KOPT-K1 (cell line): ENCODE results near the gene OLFML1.

Source experiments
- H3K27ac ChIP-seq: fragments of 200-600 bp; sonication (generic); 2 replicates; pipeline ENCODE4 v1.5.1; 2016; ENCODE audit warnings: antibody characterized with exemption, mild to moderate bottlenecking, low read depth, low read length; ENCODE audit not compliant: poor library complexity, severe bottlenecking
- H3K36me3 ChIP-seq: fragments of 200-600 bp; sonication (generic); 2 replicates; pipeline ENCODE4 v1.5.1; 2017; ENCODE audit warnings: antibody characterized with exemption, mild to moderate bottlenecking, low read length, moderate library complexity; ENCODE audit not compliant: insufficient read depth
- H3K9me3 ChIP-seq: fragments of 200-600 bp; sonication (generic); 2 replicates; pipeline ENCODE4 v1.5.1; 2017; ENCODE audit warnings: antibody characterized with exemption, low read length, mild to moderate bottlenecking; ENCODE audit not compliant: insufficient read depth, poor library complexity, severe bottlenecking

Gene OLFML1

DNA sequence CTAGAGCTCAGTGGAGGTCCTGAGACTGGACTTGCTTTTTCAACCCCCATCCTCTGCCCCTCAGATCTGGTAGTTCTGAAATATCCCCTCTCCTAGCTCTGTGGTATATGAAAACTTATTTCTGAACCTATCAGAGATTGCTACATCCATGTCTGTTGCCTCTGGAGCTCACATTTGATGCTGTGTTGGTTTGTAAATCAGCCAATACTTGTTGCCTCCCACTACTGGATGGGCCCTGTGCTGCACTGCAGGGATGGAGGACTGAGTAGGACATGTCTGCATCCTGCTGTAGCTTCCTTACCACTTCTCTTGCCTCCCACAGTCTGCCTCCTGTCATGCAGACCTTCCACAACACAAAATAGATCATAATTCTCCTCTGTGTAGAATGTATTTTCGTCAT is 5.2 kb downstream of the OLFML1 start:
- no peaks in the 10 kb centered on the region for H3K36me3 ChIP-seq
- H3K27ac ChIP-seq: no peak overlapping the region
- no peaks in the 10 kb centered on the region for H3K9me3 ChIP-seq

DNA sequence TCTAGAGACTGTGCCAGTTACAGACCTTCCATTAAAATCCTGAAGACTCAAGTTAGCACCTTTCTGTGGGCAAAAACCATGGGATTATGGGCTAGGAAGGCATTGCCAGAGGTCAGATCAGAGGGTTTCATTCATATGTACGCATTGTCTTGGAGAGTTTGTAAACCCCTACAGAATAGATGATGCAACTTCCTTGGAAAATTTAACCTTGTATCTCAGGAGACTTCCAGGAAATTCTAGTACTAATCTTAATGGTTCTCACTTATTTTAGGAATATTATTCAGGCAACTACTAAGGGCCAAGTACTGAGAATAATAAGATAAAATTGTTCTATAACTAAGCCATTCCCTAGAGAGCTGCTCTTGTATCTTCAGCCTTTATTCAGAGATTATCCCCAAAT is 6.9 kb downstream of the OLFML1 start:
- Histone ChIP-seq H3K27ac (no peak overlapping the region), H3K36me3 (no peaks in the 10 kb centered on the region), H3K9me3 (no peaks in the 10 kb centered on the region)

DNA sequence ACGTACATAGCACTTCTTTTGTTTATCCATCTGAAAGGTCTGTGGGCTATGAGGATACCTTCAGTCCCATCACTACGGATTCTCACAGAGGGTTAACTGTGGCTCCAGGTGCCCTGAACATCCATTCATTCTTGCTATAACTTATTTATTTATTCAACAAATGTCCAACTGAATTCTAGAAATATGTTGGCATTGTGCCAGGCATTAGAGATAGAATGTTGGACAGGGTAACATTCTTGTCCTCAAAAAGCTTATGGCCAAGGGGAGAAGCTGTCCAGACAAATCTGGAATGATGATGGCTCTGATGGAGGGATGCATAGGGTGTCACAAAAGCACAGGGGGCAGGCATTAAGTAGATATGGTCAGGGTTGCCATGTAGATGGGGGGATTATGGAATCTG is 8.4 kb downstream of the OLFML1 start:
- no peaks in the 10 kb centered on the region for H3K36me3 ChIP-seq
- H3K27ac ChIP-seq: no peak overlapping the region
- H3K9me3 ChIP-seq: no peaks in the 10 kb centered on the region

DNA sequence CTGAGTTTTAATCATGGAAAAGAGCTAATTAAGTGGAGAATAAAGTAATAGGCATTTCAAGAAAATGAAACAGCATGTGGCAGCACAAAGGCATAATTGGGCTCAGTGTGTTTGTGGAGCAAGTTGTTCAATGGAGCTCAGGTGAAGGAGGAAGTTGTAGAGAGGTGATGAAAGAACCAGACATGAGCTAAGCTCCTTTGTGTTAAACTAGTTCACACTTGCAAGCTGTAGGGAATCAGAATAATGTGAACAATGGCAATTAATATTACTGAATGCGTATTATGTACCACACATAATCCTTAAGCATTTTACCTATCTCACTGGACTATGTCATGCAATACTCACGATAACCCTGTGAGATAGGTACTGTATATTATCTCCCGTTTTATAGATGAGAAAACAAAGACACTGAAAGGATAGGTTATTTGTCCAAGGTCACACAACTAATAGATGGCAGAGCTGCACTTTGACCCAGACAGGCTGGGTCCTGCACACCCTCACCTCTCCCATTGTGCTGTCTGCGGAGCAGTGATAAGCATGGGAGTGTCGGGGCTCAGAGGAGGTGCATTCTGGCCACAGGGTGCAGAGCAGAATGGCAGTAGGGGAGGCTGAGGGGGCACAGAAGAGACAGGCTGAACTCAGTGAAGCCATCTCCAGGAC is 8.9 kb downstream of the OLFML1 start:
- no peak overlapping the region for H3K27ac ChIP-seq
- no peaks in the 10 kb centered on the region for H3K36me3 ChIP-seq
- no peaks in the 10 kb centered on the region for H3K9me3 ChIP-seq

DNA sequence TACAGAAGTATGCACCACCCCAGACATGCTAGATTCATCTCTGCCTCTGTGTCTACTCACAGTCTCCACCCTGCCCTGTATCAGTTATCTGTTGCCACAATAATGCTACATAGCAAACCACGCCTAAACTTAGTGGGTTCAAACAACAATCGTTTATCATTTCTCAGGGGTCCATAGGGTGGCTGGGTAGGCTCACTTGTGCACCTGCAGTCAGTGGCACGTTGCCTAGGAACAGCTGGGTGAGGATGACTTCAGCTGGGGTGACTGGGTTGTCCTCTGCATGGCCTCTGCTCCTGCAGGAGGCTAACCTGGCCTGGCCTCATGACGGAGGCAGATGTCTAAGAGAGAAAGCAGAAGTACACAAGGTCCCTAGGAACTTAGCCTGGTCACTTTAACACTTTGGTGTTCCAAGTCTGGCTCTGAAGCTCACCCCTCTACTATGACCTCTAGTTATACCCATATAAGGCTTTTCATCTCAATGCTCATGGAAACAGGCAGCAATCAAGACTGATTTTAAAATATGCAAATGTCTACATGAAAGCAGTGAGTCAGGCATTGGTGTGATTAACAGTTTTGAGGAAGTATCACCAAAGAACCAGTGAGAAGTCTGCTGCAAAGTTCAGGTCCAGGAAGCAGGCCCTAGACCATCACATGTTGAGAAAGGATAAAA is 10.7 kb downstream of the OLFML1 start:
- Histone ChIP-seq H3K36me3 (no peaks in the 10 kb centered on the region), H3K9me3 (no peaks in the 10 kb centered on the region), H3K27ac (no peak overlapping the region)

DNA sequence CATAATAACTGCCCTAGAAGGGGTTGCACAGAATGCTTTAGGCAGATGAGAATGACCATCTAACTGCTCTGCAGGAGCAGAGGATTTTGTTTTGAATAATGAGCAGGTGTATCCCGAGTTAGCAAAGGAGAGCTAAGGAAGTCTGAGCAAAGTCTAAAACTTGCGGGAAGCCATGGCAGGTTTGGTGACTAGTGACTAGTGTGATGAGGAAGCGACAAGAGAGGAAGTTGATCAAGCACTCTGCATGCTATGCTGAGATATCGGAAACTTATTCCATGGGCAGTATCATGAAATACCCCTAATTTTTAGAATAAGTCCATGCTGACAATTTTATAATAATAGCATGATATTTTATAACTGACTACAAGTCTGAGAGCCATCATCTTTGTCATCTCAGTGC is 12.9 kb downstream of the OLFML1 start:
- Histone ChIP-seq H3K36me3 (no peaks in the 10 kb centered on the region), H3K27ac (no peak overlapping the region), H3K9me3 (no peaks in the 10 kb centered on the region)

DNA sequence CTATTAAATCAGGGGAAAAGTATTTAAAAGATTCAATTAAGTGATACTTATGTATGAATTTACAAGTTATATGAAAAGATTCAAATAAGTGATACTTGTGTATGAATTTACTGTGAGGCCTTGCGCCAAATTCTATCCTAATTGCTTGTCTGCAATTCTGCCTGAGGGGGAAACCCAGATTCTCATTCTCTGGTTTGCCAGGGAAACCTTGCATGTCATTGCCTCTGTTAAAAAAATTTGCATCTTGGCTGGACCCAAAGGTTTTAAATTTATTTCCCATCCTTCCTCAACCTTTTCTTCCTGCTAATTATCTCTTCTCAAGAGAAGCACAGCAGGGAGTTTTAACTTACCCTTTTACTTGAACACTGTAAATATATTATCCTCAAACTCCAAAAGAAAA is 13.8 kb downstream of the OLFML1 start:
- H3K36me3 ChIP-seq: no peaks in the 10 kb centered on the region
- no peak overlapping the region for H3K27ac ChIP-seq
- H3K9me3 ChIP-seq: no peaks in the 10 kb centered on the region

DNA sequence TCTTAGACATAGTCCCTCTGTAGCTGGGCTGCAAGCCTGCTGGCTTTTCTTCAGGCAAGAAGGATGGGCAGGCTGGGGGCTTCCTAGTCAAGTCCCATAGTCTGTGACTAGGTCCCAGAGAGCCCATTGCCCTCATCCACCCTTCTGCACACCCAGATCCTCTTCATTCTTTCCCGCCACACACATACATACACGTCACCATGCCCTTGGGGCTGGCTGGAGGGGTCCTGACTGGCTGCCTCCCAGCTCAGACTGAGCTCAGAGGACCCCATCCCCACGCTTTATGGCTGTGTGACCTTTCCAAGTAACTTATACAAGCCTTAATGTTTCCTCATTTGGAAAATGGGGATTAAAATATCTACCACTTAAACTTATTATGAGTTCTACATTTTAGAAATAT is 14.9 kb downstream of the OLFML1 start:
- Histone ChIP-seq H3K9me3 (no peaks in the 10 kb centered on the region), H3K36me3 (no peaks in the 10 kb centered on the region), H3K27ac (no peak overlapping the region)

DNA sequence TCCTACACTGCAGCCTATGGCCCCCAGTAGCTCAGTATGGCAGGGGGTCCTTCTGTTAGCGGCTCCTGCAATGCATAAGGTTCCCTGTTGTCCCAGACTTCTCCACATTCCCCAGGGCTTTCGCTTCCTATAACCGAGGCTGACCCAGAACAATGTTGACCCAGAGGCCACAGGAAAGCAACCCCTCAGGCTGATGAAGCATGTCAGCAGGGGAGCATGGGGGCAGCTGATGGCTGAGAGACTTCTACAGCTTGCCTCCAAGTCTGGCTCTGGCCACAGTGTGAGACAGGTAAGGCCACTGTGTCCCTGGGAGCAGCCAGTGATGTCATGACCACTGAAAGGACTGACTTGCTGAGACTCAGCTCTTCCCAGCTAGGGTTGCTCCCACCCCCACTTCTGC is 15.9 kb downstream of the OLFML1 start:
- Histone ChIP-seq H3K27ac (no peak overlapping the region), H3K9me3 (no peaks in the 10 kb centered on the region), H3K36me3 (no peaks in the 10 kb centered on the region)

DNA sequence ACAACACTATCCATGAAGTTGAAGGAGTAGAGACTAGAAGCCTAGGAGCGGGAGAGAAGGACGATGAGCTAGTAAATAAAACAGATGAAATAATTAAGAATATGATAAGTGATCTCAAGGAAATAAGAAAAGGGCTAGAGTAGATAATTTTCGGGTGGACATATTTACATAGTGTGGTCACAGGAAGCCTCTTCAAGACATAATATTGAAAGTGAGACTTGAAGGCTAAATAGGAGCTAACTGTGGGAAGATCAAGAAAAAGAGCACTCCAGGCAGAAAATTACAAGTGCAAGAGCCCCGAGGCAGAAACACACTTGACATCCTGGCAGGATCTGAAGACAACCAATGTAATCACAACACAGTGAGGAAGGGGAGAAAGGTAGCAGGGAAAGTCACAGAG is 16.6 kb downstream of the OLFML1 start:
- no peaks in the 10 kb centered on the region for H3K36me3 ChIP-seq
- H3K9me3 ChIP-seq: no peaks in the 10 kb centered on the region
- no peak overlapping the region for H3K27ac ChIP-seq

DNA sequence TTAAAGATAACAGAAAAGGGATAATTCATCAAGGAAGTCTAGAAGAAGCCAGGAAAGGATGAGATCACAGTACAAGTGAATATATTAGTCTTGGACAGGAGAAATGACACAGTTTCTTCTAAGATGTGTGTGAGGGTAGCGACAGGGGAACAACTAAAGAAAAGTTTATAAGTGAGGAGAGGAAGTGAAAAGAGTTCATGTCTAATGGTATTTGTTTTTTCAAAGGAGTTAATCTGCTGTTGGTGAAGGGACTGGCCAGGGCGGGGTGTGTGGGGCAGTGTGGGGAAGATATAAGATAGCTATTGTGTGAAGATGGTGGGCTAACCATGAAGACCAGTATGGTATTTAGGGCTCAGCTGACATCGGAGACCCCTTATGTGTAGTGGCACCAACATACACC is 20.9 kb downstream of the OLFML1 start:
- H3K9me3 ChIP-seq: no peaks in the 10 kb centered on the region
- H3K27ac ChIP-seq: no peak overlapping the region
- no peaks in the 10 kb centered on the region for H3K36me3 ChIP-seq

DNA sequence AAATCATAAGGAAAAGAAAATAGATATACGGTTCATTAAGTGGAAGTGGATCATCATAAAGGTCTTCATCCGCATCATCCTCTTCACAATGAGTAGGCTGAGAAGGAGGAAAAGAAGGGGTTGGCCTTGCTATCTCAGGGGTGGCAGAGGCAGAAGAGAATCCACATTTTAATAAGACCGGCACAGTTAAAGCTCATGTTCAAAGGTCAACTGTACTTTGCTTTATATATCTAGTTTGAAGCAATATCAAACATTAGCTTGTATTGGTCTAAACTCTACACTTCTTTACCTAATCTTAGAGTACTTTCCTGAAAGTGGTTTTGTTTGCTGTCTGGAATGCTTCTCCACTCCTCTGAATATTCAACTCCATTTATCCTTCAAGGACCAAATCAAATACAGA is 22.8 kb downstream of the OLFML1 start:
- H3K9me3 ChIP-seq: no peaks in the 10 kb centered on the region
- no peak overlapping the region for H3K27ac ChIP-seq
- H3K36me3 ChIP-seq: no peaks in the 10 kb centered on the region

DNA sequence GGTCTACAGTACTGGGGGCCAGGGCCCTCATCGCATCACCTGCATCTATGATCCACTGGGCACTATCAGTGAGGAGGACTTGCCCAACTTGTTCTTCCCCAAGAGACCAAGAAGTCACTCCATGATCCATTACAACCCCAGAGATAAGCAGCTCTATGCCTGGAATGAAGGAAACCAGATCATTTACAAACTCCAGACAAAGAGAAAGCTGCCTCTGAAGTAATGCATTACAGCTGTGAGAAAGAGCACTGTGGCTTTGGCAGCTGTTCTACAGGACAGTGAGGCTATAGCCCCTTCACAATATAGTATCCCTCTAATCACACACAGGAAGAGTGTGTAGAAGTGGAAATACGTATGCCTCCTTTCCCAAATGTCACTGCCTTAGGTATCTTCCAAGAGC is 24.7 kb downstream of the OLFML1 start:
- Histone ChIP-seq H3K9me3 (no peaks in the 10 kb centered on the region), H3K36me3 (no peaks in the 10 kb centered on the region), H3K27ac (no peak overlapping the region)

DNA sequence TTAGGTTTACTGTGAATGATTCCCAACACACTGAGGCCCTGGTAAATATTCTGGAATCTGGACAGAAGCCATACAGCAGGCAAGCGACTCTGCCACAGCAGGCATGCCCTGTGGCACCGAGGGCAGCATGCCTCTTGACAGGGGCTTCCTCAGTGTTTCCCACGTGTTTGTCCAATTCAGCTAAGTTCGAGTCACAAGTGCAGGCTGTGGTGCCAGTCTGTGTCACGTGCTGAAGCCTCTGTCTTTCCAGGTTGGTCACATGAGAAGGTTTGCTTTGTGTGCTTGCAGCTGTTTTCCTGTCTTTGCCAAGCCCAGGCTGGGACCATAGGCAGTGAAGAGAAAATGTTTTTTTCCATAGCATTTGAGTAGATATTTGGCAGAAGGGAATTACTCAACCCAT is 26.1 kb downstream of the OLFML1 start:
- no peaks in the 10 kb centered on the region for H3K9me3 ChIP-seq
- no peak overlapping the region for H3K27ac ChIP-seq
- no peaks in the 10 kb centered on the region for H3K36me3 ChIP-seq

DNA sequence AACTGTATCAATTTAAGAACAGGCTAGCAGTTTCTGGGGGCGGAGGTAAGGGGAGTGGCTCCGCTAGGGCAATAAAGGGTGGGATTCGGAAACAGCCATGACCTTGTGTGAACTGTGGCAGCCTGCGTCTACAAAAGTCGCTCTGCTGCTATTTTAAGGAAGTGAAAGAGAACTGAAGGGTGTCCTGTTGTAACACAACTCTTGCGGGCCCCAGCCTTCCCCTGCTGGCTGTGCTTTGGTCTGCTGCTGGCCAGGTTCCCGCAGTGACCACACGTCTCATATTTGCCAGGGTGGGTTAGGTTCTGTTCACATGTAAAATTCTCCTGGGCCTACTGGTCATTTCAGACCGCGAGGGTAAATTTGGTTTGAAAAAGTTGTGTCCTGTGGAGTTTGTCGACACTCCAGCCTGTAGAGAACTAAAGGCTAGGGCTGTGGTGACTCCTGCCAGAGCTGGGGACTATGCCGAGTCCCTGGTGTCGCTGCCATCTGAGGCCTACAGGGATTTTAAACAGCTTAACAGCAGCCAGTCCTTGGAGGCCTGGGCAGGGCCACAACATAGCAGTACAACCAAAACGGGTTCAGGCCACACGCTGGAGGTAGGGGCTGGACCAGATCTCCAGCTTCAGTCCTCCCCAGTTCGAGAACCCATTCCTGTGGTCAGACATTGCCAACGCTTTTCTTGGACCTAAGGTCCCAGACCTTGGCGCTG is 27.4 kb downstream of the OLFML1 start:
- Histone ChIP-seq H3K27ac (no peak overlapping the region), H3K36me3 (no peaks in the 10 kb centered on the region), H3K9me3 (no peaks in the 10 kb centered on the region)
